PC-9 (cell line): ENCODE data around the gene PCDH12.

ENCODE experiments used
- EZH2 ChIP-seq: fragments of 200-600 bp; sonication (generic); IDR thresholded peaks from 2 replicates; pipeline ENCODE4 v1.8.0; 2017; ENCODE audit warnings: antibody characterized with exemption, low read depth
- TF ChIP-seq, protein P1 (sequence below): fragments of 200-600 bp; sonication (generic); conservative IDR thresholded peaks from 2 replicates; pipeline ENCODE4 v1.6.1; 2017; ENCODE audit warnings: mixed run types, antibody characterized with exemption, mild to moderate bottlenecking, moderate library complexity

DNA sequence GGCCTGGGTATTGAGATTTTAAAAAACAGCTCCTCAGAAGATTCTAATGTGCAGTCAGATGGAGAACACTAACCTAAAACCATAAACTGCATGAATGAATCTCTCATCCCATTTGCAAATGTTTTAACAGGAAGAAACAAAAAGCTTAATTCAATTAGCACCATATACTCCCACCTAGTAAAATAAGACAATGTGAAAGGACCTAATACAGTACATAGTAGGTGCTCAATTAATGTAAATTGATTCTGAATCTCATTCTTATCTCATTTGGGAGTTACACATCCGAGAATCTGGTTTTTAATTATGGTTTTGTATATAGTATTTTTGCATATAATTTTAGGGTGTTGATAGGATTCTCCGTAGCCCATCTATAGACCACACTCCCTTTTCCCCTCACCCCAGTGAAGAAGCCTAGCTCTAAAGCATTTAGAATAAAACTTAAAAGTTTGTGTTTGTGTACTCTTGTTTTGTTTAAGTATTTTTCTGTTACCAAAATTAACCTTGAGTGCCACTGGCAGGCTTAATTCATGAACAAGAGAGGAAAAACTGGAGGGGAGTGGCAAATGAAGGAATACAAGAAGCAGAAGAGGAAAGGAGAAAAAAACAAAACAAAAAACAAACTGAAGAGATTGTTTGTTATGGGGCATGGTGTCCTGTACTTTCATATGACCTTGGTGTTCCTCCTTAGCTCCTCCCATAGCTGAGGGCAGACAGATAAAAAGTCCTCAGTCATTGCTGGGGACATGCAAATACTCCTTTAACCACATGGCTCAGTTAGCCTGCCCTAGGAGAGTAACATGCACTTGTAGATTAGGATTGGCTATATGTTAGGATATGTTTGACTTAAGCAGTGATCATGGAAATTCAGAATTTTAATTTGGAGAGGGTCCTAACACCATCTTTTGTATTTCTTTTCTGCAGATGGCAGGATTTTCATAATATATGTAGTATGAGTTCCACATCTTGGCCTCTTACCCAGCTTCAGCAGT lies 12.1 kb upstream of the PCDH12 start:
- TF ChIP-seq, protein P1, sequence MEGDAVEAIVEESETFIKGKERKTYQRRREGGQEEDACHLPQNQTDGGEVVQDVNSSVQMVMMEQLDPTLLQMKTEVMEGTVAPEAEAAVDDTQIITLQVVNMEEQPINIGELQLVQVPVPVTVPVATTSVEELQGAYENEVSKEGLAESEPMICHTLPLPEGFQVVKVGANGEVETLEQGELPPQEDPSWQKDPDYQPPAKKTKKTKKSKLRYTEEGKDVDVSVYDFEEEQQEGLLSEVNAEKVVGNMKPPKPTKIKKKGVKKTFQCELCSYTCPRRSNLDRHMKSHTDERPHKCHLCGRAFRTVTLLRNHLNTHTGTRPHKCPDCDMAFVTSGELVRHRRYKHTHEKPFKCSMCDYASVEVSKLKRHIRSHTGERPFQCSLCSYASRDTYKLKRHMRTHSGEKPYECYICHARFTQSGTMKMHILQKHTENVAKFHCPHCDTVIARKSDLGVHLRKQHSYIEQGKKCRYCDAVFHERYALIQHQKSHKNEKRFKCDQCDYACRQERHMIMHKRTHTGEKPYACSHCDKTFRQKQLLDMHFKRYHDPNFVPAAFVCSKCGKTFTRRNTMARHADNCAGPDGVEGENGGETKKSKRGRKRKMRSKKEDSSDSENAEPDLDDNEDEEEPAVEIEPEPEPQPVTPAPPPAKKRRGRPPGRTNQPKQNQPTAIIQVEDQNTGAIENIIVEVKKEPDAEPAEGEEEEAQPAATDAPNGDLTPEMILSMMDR: no peak
- no peak for TF ChIP-seq EZH2
